ENCODE results near the gene GLI3.

GRCh38 chr7:42126475-42127231 lies 110.4 kb downstream of the GLI3 start:
- no peak for TF ChIP-seq BHLHE40 (IDR thresholded peaks at IDR 0.05; ENCODE audit: low read depth, low read length)
- TF ChIP-seq, protein P1, sequence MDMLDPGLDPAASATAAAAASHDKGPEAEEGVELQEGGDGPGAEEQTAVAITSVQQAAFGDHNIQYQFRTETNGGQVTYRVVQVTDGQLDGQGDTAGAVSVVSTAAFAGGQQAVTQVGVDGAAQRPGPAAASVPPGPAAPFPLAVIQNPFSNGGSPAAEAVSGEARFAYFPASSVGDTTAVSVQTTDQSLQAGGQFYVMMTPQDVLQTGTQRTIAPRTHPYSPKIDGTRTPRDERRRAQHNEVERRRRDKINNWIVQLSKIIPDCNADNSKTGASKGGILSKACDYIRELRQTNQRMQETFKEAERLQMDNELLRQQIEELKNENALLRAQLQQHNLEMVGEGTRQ (IDR thresholded peaks at IDR 0.05) = no peak
- TF ChIP-seq, protein P2, sequence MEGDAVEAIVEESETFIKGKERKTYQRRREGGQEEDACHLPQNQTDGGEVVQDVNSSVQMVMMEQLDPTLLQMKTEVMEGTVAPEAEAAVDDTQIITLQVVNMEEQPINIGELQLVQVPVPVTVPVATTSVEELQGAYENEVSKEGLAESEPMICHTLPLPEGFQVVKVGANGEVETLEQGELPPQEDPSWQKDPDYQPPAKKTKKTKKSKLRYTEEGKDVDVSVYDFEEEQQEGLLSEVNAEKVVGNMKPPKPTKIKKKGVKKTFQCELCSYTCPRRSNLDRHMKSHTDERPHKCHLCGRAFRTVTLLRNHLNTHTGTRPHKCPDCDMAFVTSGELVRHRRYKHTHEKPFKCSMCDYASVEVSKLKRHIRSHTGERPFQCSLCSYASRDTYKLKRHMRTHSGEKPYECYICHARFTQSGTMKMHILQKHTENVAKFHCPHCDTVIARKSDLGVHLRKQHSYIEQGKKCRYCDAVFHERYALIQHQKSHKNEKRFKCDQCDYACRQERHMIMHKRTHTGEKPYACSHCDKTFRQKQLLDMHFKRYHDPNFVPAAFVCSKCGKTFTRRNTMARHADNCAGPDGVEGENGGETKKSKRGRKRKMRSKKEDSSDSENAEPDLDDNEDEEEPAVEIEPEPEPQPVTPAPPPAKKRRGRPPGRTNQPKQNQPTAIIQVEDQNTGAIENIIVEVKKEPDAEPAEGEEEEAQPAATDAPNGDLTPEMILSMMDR (IDR thresholded peaks at IDR 0.05) = no peak
- no peak for TF ChIP-seq MAFK (IDR thresholded peaks at IDR 0.05; ENCODE audit: partially characterized antibody)
- no peak for TF ChIP-seq EP300 (IDR thresholded peaks at IDR 0.05)
